Measurements from ENCODE around the gene ARHGDIB. TPM values are rescaled to one million over a fixed set of nuclear protein-coding genes. Genes with fewer than 3 reads are reported as not detected.

ARHGDIB gene
- polyA plus RNA-seq, 1 experiment = 31.7 TPM

DNA sequence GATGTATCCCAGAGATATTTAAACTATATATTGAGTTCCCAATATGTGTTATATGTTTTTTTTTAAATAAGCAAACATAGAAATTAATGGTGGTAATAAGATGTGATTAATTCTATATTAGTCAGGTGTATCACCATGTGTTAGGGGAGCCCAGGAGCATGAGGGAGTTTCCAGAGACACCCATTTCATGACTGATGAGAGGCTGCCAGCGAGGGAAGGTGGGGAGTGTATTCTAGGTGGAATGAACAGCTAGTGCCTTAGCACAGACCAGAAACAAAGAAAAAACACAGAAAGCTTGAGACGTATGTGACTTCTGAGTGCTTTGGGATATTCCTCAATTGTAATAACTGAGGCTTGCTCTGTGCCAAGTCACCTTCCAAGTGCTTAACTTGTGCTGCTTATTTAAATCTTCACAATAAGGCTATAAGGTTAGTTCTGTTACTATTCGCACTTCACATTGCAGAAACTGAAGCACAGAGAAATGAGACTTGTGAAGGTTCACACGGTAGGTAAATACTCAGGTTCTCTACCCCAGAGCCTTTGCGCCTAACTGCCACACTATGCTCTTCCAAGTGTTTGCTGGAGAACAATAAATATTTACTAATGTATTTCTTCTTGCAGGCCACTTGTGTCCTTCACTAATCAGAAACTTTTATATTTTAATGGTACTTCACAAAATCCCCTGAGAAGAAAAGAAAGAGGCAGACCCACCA, 57.9 kb downstream of the ARHGDIB start:
- TF ChIP-seq, protein P1, sequence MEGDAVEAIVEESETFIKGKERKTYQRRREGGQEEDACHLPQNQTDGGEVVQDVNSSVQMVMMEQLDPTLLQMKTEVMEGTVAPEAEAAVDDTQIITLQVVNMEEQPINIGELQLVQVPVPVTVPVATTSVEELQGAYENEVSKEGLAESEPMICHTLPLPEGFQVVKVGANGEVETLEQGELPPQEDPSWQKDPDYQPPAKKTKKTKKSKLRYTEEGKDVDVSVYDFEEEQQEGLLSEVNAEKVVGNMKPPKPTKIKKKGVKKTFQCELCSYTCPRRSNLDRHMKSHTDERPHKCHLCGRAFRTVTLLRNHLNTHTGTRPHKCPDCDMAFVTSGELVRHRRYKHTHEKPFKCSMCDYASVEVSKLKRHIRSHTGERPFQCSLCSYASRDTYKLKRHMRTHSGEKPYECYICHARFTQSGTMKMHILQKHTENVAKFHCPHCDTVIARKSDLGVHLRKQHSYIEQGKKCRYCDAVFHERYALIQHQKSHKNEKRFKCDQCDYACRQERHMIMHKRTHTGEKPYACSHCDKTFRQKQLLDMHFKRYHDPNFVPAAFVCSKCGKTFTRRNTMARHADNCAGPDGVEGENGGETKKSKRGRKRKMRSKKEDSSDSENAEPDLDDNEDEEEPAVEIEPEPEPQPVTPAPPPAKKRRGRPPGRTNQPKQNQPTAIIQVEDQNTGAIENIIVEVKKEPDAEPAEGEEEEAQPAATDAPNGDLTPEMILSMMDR (IDR thresholded peaks at IDR 0.05; ENCODE audit: insufficient read depth, low read depth, low read length) = no peak
- Histone ChIP-seq H3K27me3 (ENCODE audit: control insufficient read depth, insufficient read depth, low read length) (no peaks in the 10 kb centered on the region), H3K4me3 (ENCODE audit: low read depth, low read length) (no peak overlapping the region), H3K36me3 (ENCODE audit: control insufficient read depth, insufficient read depth, low read length) (no peaks in the 10 kb centered on the region)
- ChIA-PET CTCF (interaction anchor here (0.6 to 1.4 kb wide), 4 partner anchors 9 to 538 kb away, joined by 3 to 5 read pairs (median 4); partner anchors contain the start of gene ATF7IP), POLR2A (no interaction called here)
- DNase-seq (ENCODE audit: low read depth) = no peak

DNA sequence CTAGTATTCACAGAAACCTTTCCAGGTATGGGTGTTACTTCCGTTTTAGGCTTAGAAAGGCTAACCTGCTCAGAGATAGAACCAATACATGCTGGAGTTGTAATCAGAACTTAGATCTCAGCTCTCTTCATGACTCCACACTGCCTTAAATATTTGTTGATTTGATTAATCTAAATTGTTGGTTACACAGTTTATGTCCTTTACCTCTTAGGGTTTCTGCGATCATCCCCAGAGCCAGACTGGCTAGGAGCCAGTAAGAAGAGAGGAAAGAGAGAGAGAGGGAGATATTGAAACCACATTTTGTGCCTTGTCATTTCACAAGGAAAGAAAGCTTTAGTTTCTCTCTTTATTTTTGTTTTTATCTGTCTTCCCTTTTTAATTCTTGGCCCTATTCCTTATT, 58.9 kb downstream of the ARHGDIB start:
- ChIA-PET CTCF (interaction anchor here (1.1 to 1.4 kb wide), 3 partner anchors 8 to 80 kb away, joined by 4 to 5 read pairs (median 4); no protein-coding TSS in a partner anchor), POLR2A (no interaction called here)
- TF ChIP-seq, protein P1 (IDR thresholded peaks at IDR 0.05; ENCODE audit: insufficient read depth, low read depth, low read length) = no peak
- no peaks in the 10 kb centered on the region for H3K27me3 ChIP-seq (ENCODE audit: control insufficient read depth, insufficient read depth, low read length)
- no peak for DNase-seq (ENCODE audit: low read depth)
- no peak overlapping the region for H3K4me3 ChIP-seq (ENCODE audit: low read depth, low read length)
- no peaks in the 10 kb centered on the region for H3K36me3 ChIP-seq (ENCODE audit: control insufficient read depth, insufficient read depth, low read length)

DNA sequence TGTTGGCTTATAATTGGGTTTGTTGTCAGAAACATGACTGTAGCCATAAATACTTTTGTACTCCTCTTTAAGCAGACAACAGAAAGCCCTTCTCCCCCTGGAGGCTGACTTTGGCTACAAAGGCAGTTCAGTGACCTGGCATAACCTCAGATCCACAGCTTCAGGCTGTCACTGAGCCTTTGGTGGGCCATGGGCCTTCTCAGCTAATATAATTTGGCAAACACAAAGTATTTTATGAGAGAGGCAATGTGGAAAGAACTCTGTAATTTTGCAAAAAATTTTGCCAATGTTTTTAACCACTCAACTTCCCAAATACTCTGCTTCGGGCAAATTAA, 60.2 kb downstream of the ARHGDIB start:
- TF ChIP-seq, protein P1 (IDR thresholded peaks at IDR 0.05; ENCODE audit: insufficient read depth, low read depth, low read length) = no peak
- ChIA-PET CTCF (interaction anchor here (1.2 kb wide), 1 partner anchor 79 kb away, joined by 4 read pairs; no protein-coding TSS in a partner anchor), POLR2A (no interaction called here)

DNA sequence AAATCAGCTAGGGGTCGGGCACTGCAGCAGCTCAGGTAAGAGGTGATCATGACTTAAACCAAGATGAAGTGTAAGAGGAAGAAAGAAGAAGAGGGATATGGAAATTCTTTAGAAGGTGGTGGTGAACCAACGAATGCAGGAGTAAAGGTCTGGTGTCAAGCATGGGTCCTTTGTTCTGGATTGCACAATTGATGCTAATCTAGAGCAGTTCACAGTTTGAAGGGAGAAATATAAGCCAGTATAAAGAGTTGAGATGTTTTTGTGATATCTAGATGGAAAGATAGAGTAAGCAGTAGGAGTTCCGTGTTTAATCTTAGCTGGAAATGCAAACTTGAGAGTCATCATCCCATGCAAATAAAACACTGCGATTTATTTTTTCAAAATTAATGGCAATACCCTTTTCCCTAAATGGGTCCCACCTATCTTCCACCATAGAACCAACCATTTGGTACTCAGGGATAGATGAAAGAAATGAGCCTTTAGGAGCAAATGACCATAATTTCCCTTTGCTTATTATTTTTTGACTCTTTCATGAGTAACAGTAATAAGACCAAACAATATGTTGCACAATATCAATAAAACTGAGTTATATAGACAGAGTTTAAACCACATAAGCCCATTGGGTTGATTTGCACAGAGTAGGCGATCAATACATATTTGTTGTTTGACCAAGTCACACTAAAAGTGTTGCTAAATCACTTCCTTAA, 60.7 kb downstream of the ARHGDIB start:
- CTCF ChIA-PET = no interaction called here
- no peaks in the 10 kb centered on the region for H3K27me3 ChIP-seq (ENCODE audit: control insufficient read depth, insufficient read depth, low read length)
- DNase-seq (ENCODE audit: low read depth) = no peak
- no peaks in the 10 kb centered on the region for H3K36me3 ChIP-seq (ENCODE audit: control insufficient read depth, insufficient read depth, low read length)
- POLR2A ChIA-PET = no interaction called here
- TF ChIP-seq, protein P1 (IDR thresholded peaks at IDR 0.05; ENCODE audit: insufficient read depth, low read depth, low read length) = no peak
- H3K4me3 ChIP-seq (ENCODE audit: low read depth, low read length) = no peak overlapping the region

More for the DNA sequence above, 60.2 kb downstream of the ARHGDIB start:
- no peak overlapping the region for H3K4me3 ChIP-seq (ENCODE audit: low read depth, low read length)
- H3K36me3 ChIP-seq (ENCODE audit: control insufficient read depth, insufficient read depth, low read length) = no peaks in the 10 kb centered on the region
- no peak for DNase-seq (ENCODE audit: low read depth)
- H3K27me3 ChIP-seq (ENCODE audit: control insufficient read depth, insufficient read depth, low read length) = no peaks in the 10 kb centered on the region

DNA sequence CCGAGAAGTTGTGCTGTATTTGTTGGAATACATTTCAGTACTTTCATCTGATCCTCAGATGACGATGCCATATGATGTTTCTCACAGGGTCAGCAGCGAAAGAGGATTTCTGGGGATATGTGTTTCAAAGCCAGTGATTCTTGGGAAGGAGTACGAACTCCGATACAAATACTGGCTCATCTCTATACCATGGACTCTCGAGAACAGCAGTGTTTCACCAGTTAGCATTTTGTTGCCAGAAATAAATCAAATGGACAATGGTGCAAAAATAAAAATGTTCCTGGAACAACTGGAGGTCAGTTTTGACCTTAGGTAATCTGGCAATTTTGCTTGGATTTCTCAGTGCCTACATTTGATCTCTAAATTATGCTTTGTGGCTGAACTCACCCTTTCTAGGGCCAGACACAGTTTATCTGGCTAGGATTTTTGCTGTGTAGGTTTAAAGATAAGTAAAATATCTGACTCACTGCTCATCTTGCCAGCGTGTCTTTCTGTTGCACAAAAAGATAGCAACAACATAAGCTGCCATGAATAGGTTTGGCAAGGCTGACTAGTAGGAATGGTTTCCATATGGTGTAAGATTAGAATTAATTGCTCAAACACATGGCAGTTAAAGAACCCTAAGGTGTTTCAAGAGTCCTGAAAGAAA, 64.8 kb downstream of the ARHGDIB start:
- TF ChIP-seq, protein P1 (IDR thresholded peaks at IDR 0.05; ENCODE audit: insufficient read depth, low read depth, low read length) = no peak
- ChIA-PET POLR2A (interaction anchor here (0.6 kb wide), 1 partner anchor 32 kb away, joined by 3 read pairs; no protein-coding TSS in a partner anchor), CTCF (no interaction called here)
- no peak for DNase-seq (ENCODE audit: low read depth)
- Histone ChIP-seq H3K4me3 (ENCODE audit: low read depth, low read length) (no peak overlapping the region), H3K27me3 (ENCODE audit: control insufficient read depth, insufficient read depth, low read length) (0 out of 2 replicates have a peak, but pooled peaks cover 1% of the 10 kb centered on the region), H3K36me3 (ENCODE audit: control insufficient read depth, insufficient read depth, low read length) (no peaks in the 10 kb centered on the region)

All from BJ (cell line).